HEK293T (cell line): Measurements from ENCODE around the gene TYRP1.

Experiments
- CTCF ChIA-PET: fragments of 350-600 bp; formaldehyde crosslinking; extraction: SDS; loops from one replicate; lab custom pipeline; 2021; ENCODE audit warnings: antibody characterized with exemption, inconsistent platforms; lab: Yijun Ruan, JAX
- POLR2A ChIA-PET: fragments of 350-600 bp; formaldehyde crosslinking; extraction: SDS; loops from one replicate; lab custom pipeline; 2020; ENCODE audit warnings: antibody characterized with exemption, inconsistent platforms; lab: Yijun Ruan, JAX
- DNase-seq: peaks from one replicate; pipeline ENCODE4 v3.0.0; 2012; ENCODE audit warnings: mixed read lengths; ENCODE audit errors: extremely low spot score
- ARNT ChIP-seq: fragments of 450-650 bp; IDR thresholded peaks from 2 replicates; pipeline ENCODE4 v1.6.1; 2017; ENCODE audit warnings: mild to moderate bottlenecking
- BHLHE40 ChIP-seq: fragments of 450-650 bp; IDR thresholded peaks from 2 replicates; pipeline ENCODE4 v1.6.1; 2016; ENCODE audit warnings: mild to moderate bottlenecking, moderate library complexity, borderline replicate concordance
- CTBP1 ChIP-seq: fragments of 450-650 bp; IDR thresholded peaks from 2 replicates; pipeline ENCODE4 v1.6.1; 2016; ENCODE audit warnings: borderline replicate concordance
- ELF4 ChIP-seq: fragments of 450-650 bp; IDR thresholded peaks from 2 replicates; pipeline ENCODE4 v1.6.1; 2017; ENCODE audit warnings: antibody characterized with exemption
- FOXA1 ChIP-seq: fragments of 450-650 bp; IDR thresholded peaks from 2 replicates; pipeline ENCODE4 v1.6.1; 2016; ENCODE audit warnings: mild to moderate bottlenecking
- FOXK2 ChIP-seq: fragments of 450-650 bp; IDR thresholded peaks from 2 replicates; pipeline ENCODE4 v1.6.1; 2016; ENCODE audit warnings: mild to moderate bottlenecking
- FOXM1 ChIP-seq: fragments of 450-650 bp; IDR thresholded peaks from 2 replicates; pipeline ENCODE4 v1.6.1; 2017; ENCODE audit warnings: mild to moderate bottlenecking, borderline replicate concordance
- HDGF ChIP-seq: fragments of 450-650 bp; IDR thresholded peaks from 2 replicates; pipeline ENCODE4 v1.6.1; 2017; ENCODE audit warnings: antibody characterized with exemption, borderline replicate concordance
- L3MBTL2 ChIP-seq: fragments of 450-650 bp; conservative IDR thresholded peaks from 2 replicates; pipeline ENCODE4 v1.6.1; 2016; ENCODE audit warnings: mild to moderate bottlenecking
- LEF1 ChIP-seq: fragments of 450-650 bp; IDR thresholded peaks from 2 replicates; pipeline ENCODE4 v1.6.1; 2017; ENCODE audit warnings: mild to moderate bottlenecking, borderline replicate concordance
- NFRKB ChIP-seq: fragments of 450-650 bp; IDR thresholded peaks from 2 replicates; pipeline ENCODE4 v1.6.1; 2016; ENCODE audit warnings: mild to moderate bottlenecking, moderate library complexity
- PKNOX1 ChIP-seq: fragments of 450-650 bp; IDR thresholded peaks from 2 replicates; pipeline ENCODE4 v1.6.1; 2016
- SP1 ChIP-seq: fragments of 450-650 bp; IDR thresholded peaks from 2 replicates; pipeline ENCODE4 v1.6.1; 2017
- SUZ12 ChIP-seq: fragments of 450-650 bp; IDR thresholded peaks from 2 replicates; pipeline ENCODE4 v1.6.1; 2016; ENCODE audit warnings: mild to moderate bottlenecking
- TARDBP ChIP-seq: fragments of 450-650 bp; IDR thresholded peaks from 2 replicates; pipeline ENCODE4 v1.6.1; 2016
- ZNF384 ChIP-seq: fragments of 450-650 bp; IDR thresholded peaks from 2 replicates; pipeline ENCODE4 v1.6.1; 2016

Gene TYRP1

GRCh38 chr9:12693141-12693540 is at the start of gene TYRP1:
Gene TYRP1 (plus strand): TSS chr9:12693385. CDS start chr9:12693997, 612 bp downstream.
- ChIA-PET POLR2A (no interaction called here), CTCF (no interaction called here)
- no peak for TF ChIP-seq FOXK2
- no peak for TF ChIP-seq ZNF384
- no peak for DNase-seq

- POLR2A ChIA-PET = no interaction called here
Measured at GRCh38 chr9:12643686-12644085, 49.5 kb upstream of the TYRP1 start.

GRCh38 chr9:12648925-12649324 is 44.3 kb upstream of the TYRP1 start:
- TF ChIP-seq SP1 (no peak), LEF1 (no peak), ELF4 (no peak), NFRKB (no peak), PKNOX1 (no peak), CTBP1 (no peak), HDGF (no peak), FOXA1 (no peak), ZNF384 (no peak)
- ChIA-PET CTCF (no interaction called here), POLR2A (no interaction called here)
- DNase-seq = no peak

More at GRCh38 chr9:12643686-12644085, 49.5 kb upstream of the TYRP1 start:
- DNase-seq = no peak
- CTCF ChIA-PET = interaction anchor here (0.6 kb wide), 1 partner anchor 88 kb away, joined by 3 read pairs; no protein-coding TSS in a partner anchor
- TF ChIP-seq SUZ12 = no peak
- TF ChIP-seq FOXK2 = no peak

- no peak for DNase-seq
- ChIA-PET CTCF (no interaction called here), POLR2A (no interaction called here)
- TF ChIP-seq FOXM1 (no peak), ZNF384 (no peak), FOXK2 (no peak), TARDBP (no peak), ELF4 (no peak), CTBP1 (no peak)
Measured at GRCh38 chr9:12651125-12651524, 42.1 kb upstream of the TYRP1 start.

GRCh38 chr9:12652973-12653372 is 40.2 kb upstream of the TYRP1 start:
- ChIA-PET POLR2A (no interaction called here), CTCF (no interaction called here)
- no peak for DNase-seq
- TF ChIP-seq HDGF (no peak), FOXA1 (no peak), BHLHE40 (no peak), NFRKB (no peak), PKNOX1 (no peak), ZNF384 (no peak), SUZ12 (no peak), ELF4 (no peak), TARDBP (no peak), L3MBTL2 (no peak), FOXK2 (no peak), LEF1 (no peak)

- no peak for DNase-seq
- CTCF ChIA-PET = no interaction called here
- TF ChIP-seq CTBP1 = no peak
- TF ChIP-seq ZNF384 = no peak
- TF ChIP-seq LEF1 = no peak
- TF ChIP-seq SP1 = no peak
- POLR2A ChIA-PET = no interaction called here
Measured at GRCh38 chr9:12656803-12657202, 36.4 kb upstream of the TYRP1 start.

GRCh38 chr9:12657233-12657632 is 36.0 kb upstream of the TYRP1 start:
- TF ChIP-seq FOXK2 = no peak
- no peak for TF ChIP-seq SUZ12
- no peak for TF ChIP-seq FOXA1
- TF ChIP-seq ARNT = no peak
- TF ChIP-seq PKNOX1 = no peak
- TF ChIP-seq CTBP1 = no peak
- TF ChIP-seq BHLHE40 = no peak
- no peak for TF ChIP-seq ELF4
- no peak for TF ChIP-seq TARDBP
- no peak for TF ChIP-seq SP1
- TF ChIP-seq L3MBTL2 = no peak
- TF ChIP-seq HDGF = no peak
- TF ChIP-seq LEF1 = no peak
- no peak for TF ChIP-seq FOXM1
- no peak for TF ChIP-seq ZNF384
- no peak for TF ChIP-seq NFRKB
- ChIA-PET POLR2A (no interaction called here), CTCF (no interaction called here)
- DNase-seq = no peak
